ENCODE data around the gene RASSF7. TPM values are rescaled to one million over a fixed set of nuclear protein-coding genes. Genes with fewer than 3 reads are reported as not detected.
A peak's percentile ranks its signal among the peaks of the same experiment; 100 is the strongest.

RASSF7 gene
- total and polyA plus RNA-seq, 2 of the 8 experiments (the other 6 are each of a cell fraction or from before 2014, with no cell fraction given), result 22.3 to 43.9 TPM

DNA sequence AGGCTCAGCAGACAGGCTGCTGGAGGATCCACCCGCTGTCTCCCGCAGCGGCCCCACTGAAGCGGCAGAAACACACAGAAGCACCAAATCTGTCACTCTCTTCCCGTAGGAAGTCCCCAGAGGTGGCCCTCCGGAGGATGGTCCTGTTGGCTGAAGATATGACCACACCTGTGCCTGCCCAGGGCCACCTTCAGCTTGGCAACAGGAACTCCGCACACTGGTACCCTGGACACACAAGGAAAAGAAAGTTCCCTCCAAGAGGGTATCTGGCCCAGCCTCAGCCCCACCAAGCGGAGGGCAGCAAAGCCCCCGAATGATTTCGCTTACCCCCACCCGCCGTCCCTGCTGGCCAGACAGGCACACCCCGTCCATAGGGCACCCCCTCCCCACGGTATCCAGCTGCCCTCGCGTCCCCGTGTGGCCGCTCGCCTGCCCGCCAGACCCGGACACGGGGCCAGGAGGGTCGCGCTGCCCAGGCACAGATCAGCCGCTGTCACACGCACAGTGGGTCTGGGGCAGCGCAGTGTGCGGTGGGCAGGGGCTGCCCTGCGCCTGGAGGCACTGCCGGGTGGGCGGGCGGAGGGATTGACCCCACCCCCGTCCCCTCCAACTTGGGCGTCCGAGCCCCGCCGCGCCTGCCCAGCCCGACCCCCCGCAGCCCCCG, 7.0 kb downstream of the RASSF7 start:
- H3K79me2 ChIP-seq (ENCODE audit: control insufficient read depth in 1 of 2, insufficient read depth in 2 of 2, low read length in 2 of 2), result no peaks in the 10 kb centered on the region
- H3K9ac ChIP-seq (replicated peaks in 1 of 4; ENCODE audit: extremely low read depth in 1 of 4, low read depth in 3 of 4, low read length in 3 of 4), result no peak overlapping the region
- no peak overlapping the region for H3K56ac ChIP-seq (replicated peaks; ENCODE audit: insufficient read length, low read depth, low read length)
- FAIRE-seq (no peak), DNase-seq (ENCODE audit: low read depth in 1 of 2, low spot score in 2 of 2) (no peak)
- H3K27me3 ChIP-seq (replicated peaks in 1 of 4; ENCODE audit: control insufficient read depth in 3 of 4, extremely low read depth in 1 of 4, insufficient read depth in 3 of 4, low read length in 3 of 4), result peaks cover 0 to 3% (median 0%) of the 10 kb centered on the region in 4 experiments; a peak in 3 of 7 replicates
- no peak overlapping the region for H3K18ac ChIP-seq (ENCODE audit: extremely low read depth, low read length)
- H3K4me1 ChIP-seq (replicated peaks in 1 of 4; ENCODE audit: control insufficient read depth in 3 of 4, insufficient read depth in 4 of 4, low read length in 3 of 4), result peaks cover 2 to 22% (median 11%) of the 10 kb centered on the region in 4 experiments; a peak in 6 of 7 replicates
- H3K23me2 ChIP-seq (ENCODE audit: low read depth, low read length), result peaks cover 4% of the 10 kb centered on the region; the same call in 1 of the 2 replicates
- peak overlapping the region; percentile 51 for H4K8ac ChIP-seq (ENCODE audit: extremely low read depth, insufficient read depth, low read length)
- no peaks in the 10 kb centered on the region for H3K9me3 ChIP-seq (ENCODE audit: insufficient read depth in 2 of 2, low read depth in 1 of 2, low read length in 1 of 2)
- H2BK120ac ChIP-seq (replicated peaks; ENCODE audit: low read depth, low read length), result no peak overlapping the region
- H2BK12ac ChIP-seq (ENCODE audit: low read depth, low read length), result no peak overlapping the region
- H3K27ac ChIP-seq (ENCODE audit: low read depth, low read length), result no peak overlapping the region
- peak overlapping the region; percentile 10 for H4K91ac ChIP-seq (replicated peaks; ENCODE audit: insufficient read length, low read length)
- no peak overlapping the region for H2AK5ac ChIP-seq (ENCODE audit: low read depth, low read length)
- H3K14ac ChIP-seq (ENCODE audit: insufficient read length), result no peak overlapping the region
- POLR2A ChIA-PET (ENCODE audit: partially characterized antibody), result interaction anchor here (0.6 to 2.8 kb wide), 8 partner anchors 8 to 979 kb away, joined by 3 to 11 read pairs (median 5); partner anchors contain the start of genes LMNTD2 and PNPLA2
- TF ChIP-seq KDM1A (IDR thresholded peaks at IDR 0.05; ENCODE audit: borderline replicate concordance, low read length) (no peak), RNF2 (IDR thresholded peaks at IDR 0.05; ENCODE audit: borderline replicate concordance, low read depth, low read length, missing control alignments, poor library complexity, severe bottlenecking) (no peak), NRF1 (IDR thresholded peaks at IDR 0.05; ENCODE audit: low read depth, low read length) (no peak), ASH2L (IDR thresholded peaks at IDR 0.05; ENCODE audit: low read length) (no peak), BRCA1 (IDR thresholded peaks at IDR 0.05; ENCODE audit: low read depth, low read length) (no peak), KDM5A (IDR thresholded peaks at IDR 0.05; ENCODE audit: low read length) (no peak)
- H2BK15ac ChIP-seq (ENCODE audit: low read length), result no peak overlapping the region
- no peak overlapping the region for H3K23ac ChIP-seq (ENCODE audit: insufficient read length)
- H2BK20ac ChIP-seq (ENCODE audit: low read length), result no peak overlapping the region
- no peak overlapping the region for H2BK5ac ChIP-seq (ENCODE audit: low read depth, low read length)
- H2AFZ ChIP-seq (ENCODE audit: low read length), result no peak overlapping the region
- WGBS, 2 experiments (ENCODE audit: extremely low coverage in 1 of 2, insufficient coverage in 1 of 2, insufficient read length in 1 of 2, insufficient replicate concordance in 2 of 2, low coverage in 1 of 2, low lambda C conversion rate in 2 of 2, missing lambda C conversion rate in 1 of 2), result 39% methylated on average over 25 of the region's 41 CpGs; no CpG with 5 or more reads in 1 of the 2 experiments
- H3K4me3 ChIP-seq (ENCODE audit: extremely low read depth in 1 of 4, insufficient read depth in 2 of 4, low read depth in 3 of 4, low read length in 4 of 4), result peak overlapping the region; percentile 43 to 67 (median 52)
- CTCF ChIA-PET (ENCODE audit: partially characterized antibody), result interaction anchor here (0.6 to 3.2 kb wide), 3 partner anchors 12 to 84 kb away, joined by 3 to 21 read pairs (median 5); no protein-coding TSS in a partner anchor
- peaks cover 6% of the 10 kb centered on the region; the same call in 1 of the 2 replicates for H3K79me1 ChIP-seq (ENCODE audit: low read depth, low read length)
- H4K20me1 ChIP-seq (replicated peaks in 1 of 2; ENCODE audit: control insufficient read depth in 1 of 2, insufficient read depth in 2 of 2, low read length in 2 of 2), result peaks cover 2 to 21% of the 10 kb centered on the region in 2 experiments
- peaks cover 0 to 5% (median 3%) of the 10 kb centered on the region in 4 experiments; a peak in 5 of 8 replicates for H3K36me3 ChIP-seq (ENCODE audit: control insufficient read depth in 2 of 4, insufficient read depth in 4 of 4, low read length in 3 of 4)
- no peak overlapping the region for H3K4ac ChIP-seq (replicated peaks; ENCODE audit: insufficient read length, low read depth, low read length)
- H4K5ac ChIP-seq (ENCODE audit: insufficient read length, low read depth, low read length), result peak overlapping the region; percentile 40
- peak overlapping the region; percentile 75 to 93 for H3K4me2 ChIP-seq (ENCODE audit: insufficient read depth in 1 of 2, low read depth in 2 of 2, low read length in 2 of 2)
